ENCODE measurements around the gene EIF5AL1.

DNA sequence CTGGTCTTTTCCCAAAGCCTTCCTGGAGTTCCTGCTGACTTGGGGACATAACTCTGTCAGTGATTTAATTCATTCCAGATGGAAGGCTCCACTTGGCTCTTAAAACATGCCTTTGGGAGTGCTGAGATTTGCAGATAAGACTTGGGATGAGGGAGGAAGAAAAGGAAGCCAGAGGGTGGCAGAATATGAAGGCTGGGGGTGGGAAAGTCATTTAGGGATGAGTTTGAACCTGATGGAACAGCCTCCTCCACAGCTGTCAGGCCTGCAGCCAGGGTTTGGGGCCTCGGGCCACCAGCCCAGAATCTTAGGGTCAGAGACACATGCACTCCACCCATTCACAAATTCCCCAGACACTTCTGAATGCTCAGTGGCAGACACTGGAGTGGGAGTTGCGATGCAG, 28.4 kb upstream of the EIF5AL1 start:
- no peak for TF ChIP-seq EP300 (conservative IDR thresholded peaks at IDR 0.05; ENCODE audit: poor library complexity, severe bottlenecking)
- no peak for TF ChIP-seq CTCF (IDR thresholded peaks at IDR 0.05; ENCODE audit: poor library complexity, severe bottlenecking)
- TF ChIP-seq, protein P1, sequence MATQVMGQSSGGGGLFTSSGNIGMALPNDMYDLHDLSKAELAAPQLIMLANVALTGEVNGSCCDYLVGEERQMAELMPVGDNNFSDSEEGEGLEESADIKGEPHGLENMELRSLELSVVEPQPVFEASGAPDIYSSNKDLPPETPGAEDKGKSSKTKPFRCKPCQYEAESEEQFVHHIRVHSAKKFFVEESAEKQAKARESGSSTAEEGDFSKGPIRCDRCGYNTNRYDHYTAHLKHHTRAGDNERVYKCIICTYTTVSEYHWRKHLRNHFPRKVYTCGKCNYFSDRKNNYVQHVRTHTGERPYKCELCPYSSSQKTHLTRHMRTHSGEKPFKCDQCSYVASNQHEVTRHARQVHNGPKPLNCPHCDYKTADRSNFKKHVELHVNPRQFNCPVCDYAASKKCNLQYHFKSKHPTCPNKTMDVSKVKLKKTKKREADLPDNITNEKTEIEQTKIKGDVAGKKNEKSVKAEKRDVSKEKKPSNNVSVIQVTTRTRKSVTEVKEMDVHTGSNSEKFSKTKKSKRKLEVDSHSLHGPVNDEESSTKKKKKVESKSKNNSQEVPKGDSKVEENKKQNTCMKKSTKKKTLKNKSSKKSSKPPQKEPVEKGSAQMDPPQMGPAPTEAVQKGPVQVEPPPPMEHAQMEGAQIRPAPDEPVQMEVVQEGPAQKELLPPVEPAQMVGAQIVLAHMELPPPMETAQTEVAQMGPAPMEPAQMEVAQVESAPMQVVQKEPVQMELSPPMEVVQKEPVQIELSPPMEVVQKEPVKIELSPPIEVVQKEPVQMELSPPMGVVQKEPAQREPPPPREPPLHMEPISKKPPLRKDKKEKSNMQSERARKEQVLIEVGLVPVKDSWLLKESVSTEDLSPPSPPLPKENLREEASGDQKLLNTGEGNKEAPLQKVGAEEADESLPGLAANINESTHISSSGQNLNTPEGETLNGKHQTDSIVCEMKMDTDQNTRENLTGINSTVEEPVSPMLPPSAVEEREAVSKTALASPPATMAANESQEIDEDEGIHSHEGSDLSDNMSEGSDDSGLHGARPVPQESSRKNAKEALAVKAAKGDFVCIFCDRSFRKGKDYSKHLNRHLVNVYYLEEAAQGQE (IDR thresholded peaks at IDR 0.05; ENCODE audit: borderline replicate concordance), result no peak
- no peak for TF ChIP-seq SMC3 (conservative IDR thresholded peaks at IDR 0.05; ENCODE audit: poor library complexity)

All from neural cell (in vitro differentiated cells).